ENCODE measurements around the gene CBARP.

Gene CBARP

DNA sequence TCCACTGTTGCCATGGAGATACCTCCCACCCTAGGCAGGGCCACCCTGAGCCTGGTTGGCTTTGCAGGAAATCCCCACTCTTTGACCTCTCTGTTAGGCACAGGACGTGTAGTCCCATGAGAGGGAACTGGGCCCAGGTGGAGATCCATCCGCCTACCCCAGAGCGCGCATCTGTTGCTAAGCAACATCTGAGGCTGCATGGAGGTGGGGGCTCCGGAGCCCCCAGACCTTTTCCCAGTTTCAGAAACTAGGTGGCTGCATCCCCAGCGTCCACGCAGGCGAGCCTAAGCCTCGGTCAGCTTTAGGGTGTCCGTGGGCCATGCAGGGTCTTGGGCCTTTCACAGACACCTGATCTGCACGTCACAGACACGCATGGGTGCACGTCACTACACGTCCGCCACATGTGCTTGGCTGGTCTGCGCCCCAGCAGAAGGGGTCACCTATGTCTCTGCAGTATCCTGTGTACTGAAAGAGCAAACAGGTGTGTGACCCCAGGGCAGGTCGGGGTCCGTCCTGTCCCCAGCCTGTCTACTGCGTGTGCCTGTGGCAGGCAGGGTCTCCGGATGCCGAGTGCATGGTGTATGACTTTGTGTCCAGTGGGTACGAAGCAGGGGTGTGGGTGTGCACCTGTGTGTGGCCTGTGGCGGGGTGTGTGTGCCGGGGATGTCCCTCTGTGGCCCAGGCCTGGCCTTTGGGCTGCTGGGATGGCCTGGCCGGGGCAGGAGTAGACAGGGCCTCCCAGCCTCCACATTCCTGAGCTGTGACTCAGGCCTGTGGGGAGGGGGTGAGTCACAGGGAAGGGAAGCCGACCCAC, 27.2 kb upstream of the CBARP start:
- peak; percentile 69 for DNase-seq (ENCODE audit: low spot score)

DNA sequence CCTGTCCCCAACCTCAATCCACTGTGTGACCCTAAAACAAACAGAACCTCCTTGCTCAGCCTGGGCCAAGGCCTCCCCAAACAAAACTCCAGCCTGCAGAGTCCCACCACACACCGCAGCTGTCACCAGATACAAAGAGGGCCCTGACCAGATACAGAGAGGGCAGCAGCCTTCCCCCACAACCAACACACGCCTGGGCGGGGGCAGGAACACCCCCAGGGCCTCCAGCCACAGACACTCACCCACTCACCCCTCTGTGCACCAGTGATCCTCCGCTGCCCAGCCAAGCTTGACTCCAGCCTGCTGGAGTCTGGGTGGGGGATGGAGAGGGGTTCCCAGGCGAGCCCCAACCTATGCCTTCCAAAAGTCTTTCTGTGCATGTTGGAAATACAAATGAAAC, 25.4 kb upstream of the CBARP start:
- DNase-seq (ENCODE audit: low spot score) = no peak

DNA sequence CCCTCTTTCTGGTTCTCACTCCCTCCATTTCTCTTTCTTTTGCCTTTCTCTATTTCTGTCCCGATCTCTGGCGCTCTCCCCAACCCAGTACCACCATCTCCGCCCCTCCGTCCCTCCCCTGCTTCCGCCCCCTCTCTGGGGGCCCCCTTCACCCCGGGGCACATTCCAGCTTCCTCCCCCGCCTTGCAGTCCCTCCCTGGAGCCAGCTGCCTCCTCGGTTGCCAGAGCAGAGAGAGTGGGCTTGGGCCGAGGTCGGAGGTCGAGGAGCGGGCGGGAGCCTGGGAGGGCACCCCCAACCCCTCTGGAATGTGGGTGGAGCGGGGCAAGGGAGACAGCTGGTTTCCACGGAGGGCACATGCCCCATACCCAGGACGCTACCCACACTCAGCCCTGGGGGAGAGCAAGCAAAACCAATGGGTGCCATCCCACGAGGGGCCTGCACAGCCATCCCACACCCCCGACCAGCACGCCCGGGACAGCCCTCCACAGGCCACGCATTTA, 24.9 kb upstream of the CBARP start:
- no peak for DNase-seq (ENCODE audit: low spot score)

DNA sequence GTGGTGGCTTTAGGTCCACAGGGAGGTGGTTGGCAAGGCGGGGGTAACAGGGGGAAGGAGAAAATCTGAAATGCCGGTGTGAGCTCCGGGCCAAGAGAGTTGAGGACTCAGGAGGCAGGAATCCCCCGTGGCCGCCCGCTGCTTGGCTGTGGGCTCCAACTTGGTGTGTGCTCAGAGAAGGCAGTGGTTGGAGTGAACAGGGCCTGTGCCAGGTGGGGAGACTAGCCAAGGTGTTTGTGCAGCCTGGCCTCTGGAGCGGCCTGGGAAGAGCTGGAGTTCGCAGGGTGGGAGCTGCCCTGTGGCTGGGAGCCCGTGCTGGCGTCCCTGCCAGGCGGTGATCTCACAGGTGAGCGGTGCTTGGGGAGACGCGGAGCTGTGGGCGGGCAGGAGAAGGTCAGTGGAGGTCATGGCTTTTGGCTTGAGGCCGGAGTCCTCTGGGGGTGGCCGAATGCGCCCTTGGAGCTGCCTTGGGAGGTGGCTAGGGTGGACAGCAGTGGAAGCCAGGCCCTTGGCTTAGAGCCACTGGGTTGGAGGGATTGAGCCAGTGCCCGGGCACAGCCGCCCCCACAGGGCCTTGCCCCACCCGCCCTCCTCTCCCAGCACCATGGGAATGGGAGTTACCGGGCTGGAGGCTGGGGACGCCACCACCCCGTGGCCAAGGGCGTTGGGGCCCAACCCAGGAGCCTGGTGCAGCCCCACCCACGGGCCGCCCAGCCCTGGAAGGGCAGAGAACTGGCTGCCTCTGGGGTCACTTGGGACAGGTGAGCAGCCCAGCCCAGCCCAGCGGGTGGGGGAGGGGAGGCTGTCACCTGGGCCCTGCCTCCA, 24.2 kb upstream of the CBARP start:
- no peak for DNase-seq (ENCODE audit: low spot score)

DNA sequence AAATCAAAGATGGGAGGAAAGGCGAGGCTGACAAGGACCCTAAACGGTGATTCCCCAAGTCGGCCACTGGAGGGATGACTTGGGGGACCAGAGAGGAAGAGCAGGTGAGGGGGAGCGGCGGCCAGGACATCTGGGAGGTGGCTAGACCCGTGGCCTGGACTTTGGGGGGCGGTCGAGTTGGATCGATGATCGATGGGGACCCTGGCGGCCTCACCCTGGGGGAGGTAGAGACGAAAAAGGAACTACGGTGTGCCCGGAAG, 23.7 kb upstream of the CBARP start:
- no peak for DNase-seq (ENCODE audit: low spot score)

DNA sequence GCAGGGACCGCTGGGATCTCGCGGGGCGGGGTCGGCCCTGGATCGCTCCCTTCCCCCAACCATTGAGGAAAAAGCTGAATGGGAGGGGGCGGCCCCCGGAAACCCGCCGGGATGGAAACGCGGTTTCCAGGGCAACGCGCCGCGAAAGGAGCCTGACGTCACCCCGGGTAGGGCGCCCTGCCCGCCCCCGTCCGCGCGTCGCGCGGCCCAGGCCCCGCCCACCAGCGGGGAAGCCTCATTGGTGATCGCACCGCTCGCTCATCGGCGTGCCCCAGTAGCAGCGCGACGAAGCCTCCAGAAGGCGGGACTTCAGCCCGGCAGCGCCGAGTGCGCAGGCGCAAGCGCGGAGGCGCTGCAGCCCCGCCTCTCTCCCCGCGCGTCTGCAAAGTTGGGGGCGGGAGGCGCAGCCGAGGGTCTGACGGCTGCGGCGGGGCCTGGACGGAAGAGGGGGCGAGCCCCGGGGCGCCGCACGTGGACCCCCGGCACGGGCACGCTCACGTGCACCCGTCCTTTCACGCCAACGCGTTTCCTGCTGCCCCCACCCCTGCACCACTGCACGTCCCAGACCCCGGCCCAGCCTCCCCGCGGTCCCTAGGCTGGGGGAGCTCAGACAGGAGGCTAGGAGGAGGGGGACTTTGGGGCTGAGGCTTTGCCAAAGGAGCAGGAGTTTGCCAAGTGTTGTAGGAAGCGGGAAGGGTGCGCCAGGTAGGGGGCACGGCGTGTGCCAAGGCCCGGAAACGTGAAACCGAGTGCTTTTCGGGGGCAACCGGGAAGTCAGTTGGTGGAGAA, 23.1 kb upstream of the CBARP start:
- DNase-seq (ENCODE audit: low spot score) = peak; percentile 94

DNA sequence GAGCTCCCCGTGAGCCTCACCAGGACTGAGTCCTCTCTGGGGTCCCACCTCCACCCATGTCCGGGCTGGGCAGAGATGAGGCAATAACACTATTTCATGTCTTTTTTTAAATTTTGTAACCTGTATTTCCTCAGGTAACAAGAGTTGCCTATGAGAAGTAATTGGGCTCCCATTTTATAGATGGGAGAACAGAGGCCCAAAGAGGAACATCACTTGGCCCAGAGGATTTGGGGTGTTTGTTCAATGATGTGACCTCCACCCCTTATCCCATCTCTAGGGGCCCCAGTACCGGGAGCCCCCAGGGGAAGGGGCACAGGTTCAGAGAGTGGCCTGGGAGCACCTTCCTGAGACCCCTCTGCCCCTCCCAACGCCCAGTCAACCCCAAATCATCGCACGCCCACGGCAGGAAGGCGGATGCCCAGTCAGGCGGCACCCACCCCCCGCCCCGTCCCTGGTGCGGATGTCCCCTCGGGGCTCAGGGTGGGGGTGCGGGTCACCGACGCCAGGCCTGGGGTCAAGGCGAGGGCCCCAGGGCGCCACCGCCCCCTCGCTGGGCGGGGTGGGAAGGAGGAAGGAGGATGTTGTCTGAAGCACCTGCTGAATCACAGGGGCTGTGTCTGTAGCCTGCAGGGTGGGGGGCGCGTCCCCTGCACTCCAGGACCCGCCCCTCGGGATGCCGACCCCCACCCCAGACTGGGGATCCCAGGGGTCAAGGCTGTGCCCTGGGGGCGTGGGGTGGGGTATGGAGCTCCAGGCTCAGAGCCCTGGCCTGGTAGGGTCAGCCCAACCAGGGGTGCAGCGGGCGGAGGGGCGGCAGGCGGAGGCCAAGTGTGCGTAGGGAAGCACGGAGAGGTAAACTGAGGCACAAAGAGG, 22.3 kb upstream of the CBARP start:
- DNase-seq (ENCODE audit: low spot score) = no peak

DNA sequence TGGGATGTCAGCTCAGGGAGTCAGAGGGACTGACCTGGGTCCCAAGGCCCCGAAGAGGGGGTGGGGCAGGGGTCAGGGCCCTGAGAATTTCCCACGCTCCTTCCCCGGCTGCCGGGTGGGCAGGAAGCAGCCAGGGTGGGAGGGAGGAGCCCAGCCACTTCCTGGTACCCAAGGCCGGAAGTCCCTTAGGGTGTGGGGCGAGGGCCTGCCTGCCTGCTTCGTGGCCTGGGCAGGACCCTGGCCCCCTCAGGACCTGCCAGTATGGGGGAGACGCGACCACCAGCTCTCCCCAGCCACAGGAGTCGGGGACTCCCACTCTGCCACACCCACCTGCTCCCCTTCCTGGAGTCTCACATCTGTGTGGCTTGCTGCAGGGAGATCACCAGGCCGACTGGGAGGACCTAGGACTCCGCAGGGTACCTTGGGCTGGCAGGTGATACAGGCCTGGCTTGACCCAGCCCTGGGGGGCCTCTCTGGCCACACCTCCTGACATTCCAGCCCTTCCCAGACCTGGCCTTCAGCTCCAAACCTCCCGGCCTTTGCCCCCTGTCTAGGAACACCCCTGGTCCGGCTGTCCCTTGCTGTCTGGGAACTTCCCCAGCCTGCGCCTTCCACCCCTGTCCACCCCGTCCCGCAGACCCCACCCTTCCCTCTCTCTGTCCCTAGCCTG, 21.5 kb upstream of the CBARP start:
- DNase-seq (ENCODE audit: low spot score) = no peak

DNA sequence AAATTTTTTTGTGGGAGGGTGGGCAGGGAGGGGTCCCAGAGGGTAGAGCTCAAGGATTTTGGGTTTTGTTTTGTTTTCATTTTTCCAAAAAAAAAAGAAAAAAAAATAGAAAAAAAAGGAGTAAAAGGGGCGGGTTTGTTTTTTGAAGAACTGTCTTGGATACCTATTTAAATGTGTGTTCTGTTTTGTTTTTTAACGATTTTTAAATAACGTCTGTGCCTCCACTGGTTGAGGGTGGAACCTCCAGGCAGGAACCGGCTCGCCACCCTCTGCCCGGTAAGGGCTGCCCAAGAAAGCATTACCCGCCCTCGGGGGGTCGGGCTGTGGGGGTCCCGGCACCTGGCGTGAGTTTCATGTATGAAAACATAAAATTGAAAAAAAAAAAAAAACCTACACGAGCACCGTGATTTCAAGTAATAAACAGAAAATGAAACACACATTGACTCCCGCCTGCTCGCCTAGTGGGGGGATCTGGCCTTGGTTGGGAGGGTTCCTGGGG, 21.0 kb upstream of the CBARP start:
- DNase-seq (ENCODE audit: low spot score) = no peak

DNA sequence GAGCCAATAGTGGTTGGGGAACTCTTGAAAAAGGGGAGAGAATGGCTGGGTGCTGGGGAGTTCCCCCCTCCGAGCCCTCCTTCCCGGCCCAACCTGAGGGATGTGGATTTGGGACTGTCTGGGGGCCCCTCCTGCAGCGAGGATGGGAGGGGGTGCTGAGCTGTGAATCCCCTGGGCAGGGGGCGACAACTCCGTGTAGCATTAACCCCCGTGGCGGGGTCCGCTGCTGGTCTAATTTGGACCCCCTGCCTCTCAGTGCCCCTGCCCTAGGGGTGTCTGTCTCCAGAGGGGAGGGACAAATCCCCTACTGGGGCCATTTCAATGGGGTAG, 20.3 kb upstream of the CBARP start:
- DNase-seq (ENCODE audit: low spot score) = no peak

DNA sequence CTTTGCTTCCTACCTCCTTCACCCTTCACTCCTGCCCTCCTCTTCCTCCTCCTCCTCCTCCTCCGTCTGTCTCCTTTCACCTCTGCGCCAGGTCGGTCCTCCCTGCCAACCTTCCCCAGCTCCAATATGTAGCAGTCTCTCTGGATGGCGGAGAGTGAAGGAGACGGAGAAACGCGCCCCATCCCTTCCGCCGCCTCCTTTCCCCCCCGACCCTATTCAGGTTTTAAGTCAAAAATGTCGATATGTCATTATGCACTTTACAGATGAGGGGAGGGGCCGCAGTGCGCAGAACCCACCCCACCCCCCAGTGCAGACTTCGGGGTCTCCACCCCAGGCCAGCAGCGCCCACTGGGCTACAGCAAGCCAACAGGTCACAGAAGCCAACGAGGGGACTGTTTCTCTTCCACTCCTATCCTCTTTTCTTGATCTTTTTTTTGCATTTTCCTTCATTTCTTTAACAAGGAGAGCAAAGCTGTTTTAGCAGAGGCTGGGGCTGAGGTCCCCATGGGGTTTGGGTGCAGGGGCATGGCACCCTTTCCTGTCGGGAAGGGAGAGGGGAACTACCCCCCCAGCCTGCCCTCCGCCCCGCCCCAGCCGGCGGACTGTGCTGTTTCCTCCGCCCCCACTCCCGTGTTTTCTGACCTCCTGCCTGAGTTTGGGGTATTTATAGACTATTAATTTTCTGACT, 19.8 kb upstream of the CBARP start:
- no peak for DNase-seq (ENCODE audit: low spot score)

DNA sequence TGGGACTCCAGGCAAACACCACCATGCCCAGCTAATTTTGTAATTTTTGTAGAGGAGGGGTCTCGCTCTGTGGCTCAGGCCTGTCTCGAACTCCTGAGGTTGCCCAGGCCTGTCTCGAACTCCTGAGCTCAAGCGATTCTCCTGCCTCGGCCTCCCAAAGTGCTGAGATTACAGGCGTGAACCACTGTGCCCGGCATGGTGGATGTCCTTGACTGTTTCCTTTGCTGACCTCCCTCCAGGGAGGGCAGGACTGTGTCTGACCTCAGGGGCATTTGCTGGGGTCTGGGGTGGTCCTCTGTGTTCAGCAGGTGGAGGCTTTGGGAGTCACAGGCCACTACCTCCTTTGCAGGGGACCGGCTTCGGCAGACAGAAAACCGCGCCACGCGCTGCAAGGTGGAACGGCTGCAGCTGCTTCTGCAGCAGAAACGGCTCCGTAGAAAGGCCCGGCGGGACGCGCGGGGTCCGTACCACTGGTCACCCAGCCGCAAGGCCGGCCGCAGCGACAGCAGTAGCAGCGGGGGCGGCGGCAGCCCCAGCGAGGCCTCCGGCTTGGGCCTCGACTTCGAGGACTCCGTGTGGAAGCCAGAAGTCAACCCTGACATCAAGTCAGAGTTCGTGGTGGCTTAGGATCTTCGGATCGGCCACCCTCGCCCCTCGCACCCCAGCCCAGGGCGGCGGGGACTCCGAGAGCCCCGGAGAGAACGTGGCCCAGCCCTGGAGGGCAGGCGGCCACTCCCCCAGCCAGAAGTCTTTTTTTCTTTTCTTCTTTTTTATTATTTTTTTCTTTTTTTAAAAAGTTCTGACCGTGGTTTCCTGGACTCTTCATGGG, 19.1 kb upstream of the CBARP start:
- no peak for DNase-seq (ENCODE audit: low spot score)

DNA sequence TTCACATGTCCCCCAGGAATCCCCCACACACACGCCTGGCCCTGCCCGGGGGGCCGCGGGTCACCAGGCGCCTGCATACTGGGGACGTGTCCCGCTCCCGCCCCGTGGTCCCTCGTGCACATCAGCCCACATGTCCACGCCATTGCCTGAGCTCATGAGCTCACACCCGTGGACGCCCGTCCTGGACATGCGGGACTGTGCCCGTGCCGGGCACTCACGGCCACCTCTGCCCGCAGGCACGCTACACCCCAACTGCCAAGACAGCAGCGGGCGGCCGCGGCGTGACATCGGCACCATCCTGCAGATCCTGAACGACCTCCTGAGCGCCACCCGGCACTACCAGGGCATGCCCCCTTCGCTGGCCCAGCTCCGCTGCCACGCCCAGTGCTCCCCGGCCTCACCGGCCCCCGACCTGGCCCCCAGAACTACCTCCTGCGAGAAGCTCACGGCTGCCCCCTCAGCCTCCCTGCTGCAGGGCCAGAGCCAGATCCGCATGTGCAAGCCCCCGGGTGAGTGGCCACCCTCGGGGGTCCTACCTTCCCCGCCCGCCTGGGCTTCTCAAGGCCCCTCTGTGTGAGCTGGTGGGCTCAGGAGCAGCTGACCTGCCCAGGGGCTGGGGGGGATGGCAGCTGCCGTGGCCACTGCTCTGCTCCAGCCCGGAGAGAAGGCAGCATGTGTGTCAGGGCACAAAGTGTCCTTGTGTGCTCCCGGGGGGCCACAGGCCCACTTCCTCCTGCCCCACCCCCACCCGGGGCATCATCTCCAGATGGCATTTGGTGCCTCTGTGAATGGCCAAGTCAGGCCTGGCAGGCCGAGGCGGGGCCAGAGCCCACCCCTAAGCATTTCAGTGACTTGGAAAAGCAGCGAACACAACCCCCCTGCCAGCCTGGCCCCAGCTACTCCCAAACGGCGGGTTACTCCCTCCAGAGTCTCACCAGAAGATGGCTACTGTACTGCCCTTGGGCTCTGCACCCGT, 17.7 kb upstream of the CBARP start:
- DNase-seq (ENCODE audit: low spot score) = no peak

DNA sequence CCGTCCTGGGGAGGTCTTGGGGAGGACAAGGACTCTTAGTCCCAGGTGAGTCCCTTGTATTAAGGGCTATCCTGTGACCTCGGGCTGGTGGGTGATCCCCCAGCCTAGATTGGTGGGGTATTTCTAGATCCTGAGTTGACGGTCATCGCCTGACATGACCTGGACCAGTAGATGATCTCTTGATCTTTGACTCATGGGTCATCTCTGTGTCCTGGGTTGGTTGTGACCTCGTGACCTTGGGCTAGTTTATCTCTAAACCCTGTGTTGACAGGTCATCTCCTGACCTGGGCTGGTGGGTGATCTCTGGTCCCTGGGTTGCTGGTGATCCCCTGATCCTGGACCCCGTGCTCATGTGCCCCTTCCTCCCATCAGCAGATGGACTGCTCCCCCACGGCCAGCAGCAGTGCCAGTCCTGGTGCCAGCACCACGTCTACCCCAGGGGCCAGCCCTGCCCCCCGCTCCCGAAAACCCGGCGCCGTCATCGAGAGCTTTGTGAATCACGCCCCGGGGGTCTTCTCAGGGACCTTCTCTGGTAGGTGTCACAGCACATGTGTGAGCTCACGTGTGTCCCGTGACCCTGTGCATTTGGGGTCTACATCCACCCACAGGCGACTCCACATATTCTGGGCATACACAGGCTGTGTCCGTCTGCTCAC, 16.9 kb upstream of the CBARP start:
- DNase-seq (ENCODE audit: low spot score) = no peak

DNA sequence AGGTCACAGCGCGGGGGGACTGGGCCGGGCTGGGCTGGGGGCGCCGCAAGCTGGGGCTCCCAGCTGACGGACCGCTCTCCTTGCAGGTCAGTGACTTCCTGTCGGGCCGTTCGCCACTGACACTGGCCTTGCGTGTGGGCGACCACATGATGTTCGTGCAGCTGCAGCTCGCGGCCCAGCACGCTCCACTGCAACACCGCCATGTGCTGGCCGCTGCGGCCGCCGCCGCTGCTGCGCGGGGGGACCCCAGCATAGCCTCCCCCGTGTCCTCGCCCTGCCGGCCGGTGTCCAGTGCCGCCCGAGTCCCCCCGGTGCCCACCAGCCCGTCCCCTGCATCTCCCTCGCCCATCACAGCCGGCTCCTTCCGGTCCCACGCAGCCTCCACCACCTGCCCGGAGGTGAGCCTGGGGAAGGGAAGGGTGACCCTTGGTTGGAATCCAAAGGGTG, 16.3 kb upstream of the CBARP start:
- no peak for DNase-seq (ENCODE audit: low spot score)

DNA sequence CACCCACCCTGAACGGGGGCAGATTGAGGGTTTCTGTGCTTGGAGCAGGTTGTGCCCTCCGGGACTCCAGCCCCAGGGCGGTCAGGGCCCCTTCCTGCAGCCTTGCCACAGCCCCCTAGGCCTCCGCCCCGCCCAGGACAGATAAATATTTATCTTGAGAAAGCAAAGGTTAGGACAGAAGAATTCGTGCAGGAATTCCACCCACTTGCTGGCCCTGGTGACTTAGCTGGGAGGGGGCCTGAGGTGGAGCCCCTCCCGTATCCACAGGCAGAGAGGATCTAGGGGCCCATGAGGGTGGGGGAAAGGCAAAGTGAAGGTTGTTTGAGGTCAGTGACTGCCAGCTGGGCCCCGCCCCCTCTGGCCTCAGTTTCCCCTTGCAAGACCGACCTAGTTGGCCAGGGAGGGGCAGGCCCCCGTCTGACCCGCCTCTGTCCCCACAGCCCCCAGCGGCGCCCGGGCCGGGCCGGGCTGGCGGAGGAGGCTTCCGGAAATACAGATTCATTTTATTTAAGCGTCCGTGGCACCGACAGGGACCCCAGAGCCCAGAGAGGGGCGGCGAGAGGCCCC, 15.8 kb upstream of the CBARP start:
- no peak for DNase-seq (ENCODE audit: low spot score)

DNA sequence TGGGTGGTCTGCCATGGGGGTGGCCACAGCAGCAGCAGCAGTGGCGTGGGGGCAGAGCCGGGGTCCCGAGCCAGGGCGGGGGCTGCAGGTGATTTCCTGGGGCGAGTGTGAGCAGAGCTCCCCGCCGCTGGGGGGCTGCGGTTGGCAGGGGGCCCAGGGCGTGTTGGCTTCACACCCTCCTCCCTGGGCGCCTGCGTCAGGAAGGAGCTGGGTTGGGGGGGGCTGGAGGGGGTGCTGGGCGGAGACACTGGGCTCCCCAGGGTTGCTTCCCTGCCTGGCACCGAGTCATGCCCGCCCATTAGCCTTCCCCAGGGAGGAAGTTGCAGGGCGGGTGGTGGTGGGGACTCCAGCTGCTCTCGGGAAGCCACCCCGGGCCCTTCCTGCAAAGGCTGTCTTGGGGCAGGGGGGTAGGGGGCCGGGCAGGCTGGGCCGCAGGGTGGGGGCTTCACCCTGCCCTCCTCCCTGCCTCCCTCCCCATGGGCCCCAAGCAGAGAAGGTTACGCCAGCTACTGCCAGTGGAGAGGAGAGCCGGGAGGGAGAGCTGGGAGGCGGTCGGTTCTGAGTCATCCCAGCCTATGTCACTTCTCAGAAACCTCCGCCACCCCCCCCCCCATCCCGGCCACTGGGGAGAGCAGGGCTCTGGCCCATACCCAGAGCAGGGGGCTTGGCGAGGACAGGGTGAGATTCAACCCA, 15.2 kb upstream of the CBARP start:
- peak; percentile 76 for DNase-seq (ENCODE audit: low spot score)
